Mucosa of descending colon (tissue), 3 donors: Measurements from ENCODE around the gene NRTN. TPM values are rescaled to one million over a fixed set of nuclear protein-coding genes. Genes with fewer than 3 reads are reported as not detected.

Experiments used
- ATAC-seq: fragments of 200-7000 bp; cut with Tn5 transposase; one replicate; pipeline ENCODE4 v1.9.1; 2020; ENCODE audit warnings: mild to moderate bottlenecking, moderate library complexity
- DNase-seq, 3 donors: peaks; one replicate each; pipeline ENCODE4 v3.0.0-alpha.2; 2020
- H3K36me3 ChIP-seq: fragments of 200-600 bp; one replicate; pipeline ENCODE4 v1.8.0; 2021; ENCODE audit warnings: low read depth, mild to moderate bottlenecking
- H3K4me1 ChIP-seq: fragments of 200-600 bp; one replicate; pipeline ENCODE4 v1.8.0; 2021; ENCODE audit warnings: low read depth, mild to moderate bottlenecking
- H3K4me3 ChIP-seq: fragments of 200-600 bp; one replicate; pipeline ENCODE4 v1.8.0; 2021; ENCODE audit warnings: mild to moderate bottlenecking
- H3K9me3 ChIP-seq: fragments of 200-600 bp; one replicate; pipeline ENCODE4 v1.8.0; 2021; ENCODE audit warnings: mild to moderate bottlenecking
- intact Hi-C, 2 donors: fragments of 100-400 bp; cut with DNase I in 1 of 2; cut with micrococcal nuclease in 1 of 2; formaldehyde crosslinking; loops; one replicate each; pipeline versions ENCODE4 v1.11.0 to v1.11.1; 2022; cut with DNase I, micrococcal nuclease
- total RNA-seq, 3 donors: library from RNA; stranded (reverse); fragmentation: NEBNext Ultra II Directional in 2 of 3; extraction: Animal tissue kit (Norgen Biotek cat#: 25700) in 2 of 3; gene quantifications; one replicate each; pipeline versions ENCODE4 v1.2.1 to v1.2.4, GENCODE V29; 2021 to 2023
- TF ChIP-seq, protein P1 (sequence below): fragments of 200-600 bp; IDR thresholded peaks from one replicate; pipeline ENCODE4 v1.8.0; 2022; ENCODE audit warnings: antibody characterized with exemption, mild to moderate bottlenecking
- donor health status: DM: no; HTN: no; CAD: no; lungs with moderate emphysema.
- donor health status: DM: no; HTN: no; CAD: no.
- donor health status: DM: no; HTN: yes; CAD: no.

Gene NRTN
- total RNA-seq, 3 donors from 2014 or later: 0.64 to 11.3 (median 1.4) TPM

- Histone ChIP-seq H3K4me1 (peaks cover 6% of the 10 kb centered on the region), H3K4me3 (no peak overlapping the region), H3K9me3 (no peaks in the 10 kb centered on the region), H3K36me3 (peaks cover 4% of the 10 kb centered on the region)
- ATAC-seq (no peak), DNase-seq (no peak)
- intact Hi-C loops: no loop called here
- TF ChIP-seq, protein P1, sequence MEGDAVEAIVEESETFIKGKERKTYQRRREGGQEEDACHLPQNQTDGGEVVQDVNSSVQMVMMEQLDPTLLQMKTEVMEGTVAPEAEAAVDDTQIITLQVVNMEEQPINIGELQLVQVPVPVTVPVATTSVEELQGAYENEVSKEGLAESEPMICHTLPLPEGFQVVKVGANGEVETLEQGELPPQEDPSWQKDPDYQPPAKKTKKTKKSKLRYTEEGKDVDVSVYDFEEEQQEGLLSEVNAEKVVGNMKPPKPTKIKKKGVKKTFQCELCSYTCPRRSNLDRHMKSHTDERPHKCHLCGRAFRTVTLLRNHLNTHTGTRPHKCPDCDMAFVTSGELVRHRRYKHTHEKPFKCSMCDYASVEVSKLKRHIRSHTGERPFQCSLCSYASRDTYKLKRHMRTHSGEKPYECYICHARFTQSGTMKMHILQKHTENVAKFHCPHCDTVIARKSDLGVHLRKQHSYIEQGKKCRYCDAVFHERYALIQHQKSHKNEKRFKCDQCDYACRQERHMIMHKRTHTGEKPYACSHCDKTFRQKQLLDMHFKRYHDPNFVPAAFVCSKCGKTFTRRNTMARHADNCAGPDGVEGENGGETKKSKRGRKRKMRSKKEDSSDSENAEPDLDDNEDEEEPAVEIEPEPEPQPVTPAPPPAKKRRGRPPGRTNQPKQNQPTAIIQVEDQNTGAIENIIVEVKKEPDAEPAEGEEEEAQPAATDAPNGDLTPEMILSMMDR: no peak
Observed at GRCh38 chr19:5792224-5792623, 12.6 kb upstream of the NRTN start.

DNA sequence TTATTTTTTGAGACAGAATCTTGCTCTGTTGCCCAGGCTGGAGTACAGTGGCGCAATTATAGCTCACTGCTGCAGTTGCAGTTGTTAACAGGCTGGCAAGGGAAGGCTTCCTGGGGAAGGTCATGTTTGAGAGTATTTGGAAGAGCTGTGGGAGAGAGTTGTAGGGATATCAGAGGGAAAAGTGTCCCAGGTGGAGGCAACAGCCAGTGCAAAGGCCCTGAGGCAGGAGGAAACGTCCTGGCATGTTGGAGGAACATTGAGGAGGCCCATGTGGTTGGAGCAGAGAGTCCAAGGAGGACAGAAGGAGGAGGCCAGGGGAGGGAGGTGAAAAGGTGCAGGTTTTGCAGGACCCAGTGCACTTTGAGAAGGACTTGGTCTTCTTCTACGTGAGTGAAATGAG, 11.7 kb upstream of the NRTN start:
- intact Hi-C loops: no loop called here
- Histone ChIP-seq H3K4me3 (no peak overlapping the region), H3K36me3 (no peaks in the 10 kb centered on the region), H3K9me3 (no peaks in the 10 kb centered on the region), H3K4me1 (peaks cover 6% of the 10 kb centered on the region)
- TF ChIP-seq, protein P1: no peak
- DNase-seq (no peak), ATAC-seq (no peak)

GRCh38 chr19:5795382-5795919, 9.4 kb upstream of the NRTN start:
- ATAC-seq (no peak), DNase-seq (no peak)
- TF ChIP-seq, protein P1: no peak
- no peaks in the 10 kb centered on the region for H3K36me3 ChIP-seq
- H3K4me1 ChIP-seq: peaks cover under 1% of the 10 kb centered on the region
- intact Hi-C loops: no loop called here
- no peak overlapping the region for H3K4me3 ChIP-seq
- no peaks in the 10 kb centered on the region for H3K9me3 ChIP-seq

DNA sequence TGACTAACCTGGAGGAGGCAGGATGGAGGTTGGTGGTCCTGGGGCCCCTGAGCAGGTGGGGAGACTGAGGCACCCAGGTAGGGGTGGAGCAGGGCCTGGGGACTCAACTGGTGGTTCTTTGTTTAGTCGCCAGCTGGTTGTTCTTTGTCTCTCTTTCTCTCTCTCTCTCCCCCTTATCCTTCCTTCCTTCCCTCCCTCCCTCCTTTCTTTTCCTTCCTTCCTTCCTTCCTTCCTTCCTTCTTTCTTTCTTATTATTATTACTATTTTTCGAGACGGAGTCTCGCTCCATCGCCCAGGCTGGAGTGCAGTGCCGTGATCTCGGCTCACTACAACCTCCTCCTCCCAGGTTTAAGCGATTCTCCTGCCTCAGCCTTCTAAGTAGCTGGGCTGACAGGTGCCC, 6.6 kb upstream of the NRTN start:
- Histone ChIP-seq H3K9me3 (no peaks in the 10 kb centered on the region), H3K4me3 (no peak overlapping the region), H3K4me1 (peaks cover under 1% of the 10 kb centered on the region), H3K36me3 (no peaks in the 10 kb centered on the region)
- ATAC-seq (no peak), DNase-seq (no peak)
- TF ChIP-seq, protein P1: no peak
- intact Hi-C loops: no loop called here

GRCh38 chr19:5799247-5800241, 5.3 kb upstream of the NRTN start:
- intact Hi-C loops: loop anchor here in 1 of 2 donors (5.0 kb wide), 1 partner anchor 93 kb away; no protein-coding TSS in a partner anchor
- Histone ChIP-seq H3K4me1 (peaks cover 13% of the 10 kb centered on the region), H3K4me3 (no peak overlapping the region), H3K36me3 (no peaks in the 10 kb centered on the region), H3K9me3 (no peaks in the 10 kb centered on the region)
- TF ChIP-seq, protein P1: no peak
- no peak for DNase-seq
- ATAC-seq: peak; percentile 29
